IMR-90 (cell line): ENCODE results near the gene BCDIN3D.
A peak's percentile ranks its signal among the peaks of the same experiment; 100 is the strongest.

Experiments
- BHLHE40 ChIP-seq: fragments of 150-350 bp; IDR thresholded peaks from 2 replicates; pipeline ENCODE4 v1.6.1; 2016; ENCODE audit warnings: mild to moderate bottlenecking, low read depth, low read length
- CEBPB ChIP-seq: IDR thresholded peaks from 2 replicates; pipeline ENCODE4 v1.6.1; 2012; ENCODE audit warnings: low read depth, low read length, improper control_type of control experiment
- MAFK ChIP-seq: IDR thresholded peaks from 2 replicates; pipeline ENCODE4 v1.6.1; 2012; ENCODE audit warnings: low read depth, low read length, improper control_type of control experiment
- NFE2L2 ChIP-seq: fragments of 150-350 bp; IDR thresholded peaks from 2 replicates; pipeline ENCODE4 v1.6.1; 2016; ENCODE audit warnings: low read depth, mild to moderate bottlenecking, low read length
- POLR2A ChIP-seq: IDR thresholded peaks from 2 replicates; pipeline ENCODE4 v1.6.1; 2012; ENCODE audit warnings: mild to moderate bottlenecking, low read depth, low read length
- RAD21 ChIP-seq: IDR thresholded peaks from 2 replicates; pipeline ENCODE4 v1.6.1; 2012; ENCODE audit warnings: low read length, improper control_type of control experiment
- RCOR1 ChIP-seq: IDR thresholded peaks from 2 replicates; pipeline ENCODE4 v1.6.1; 2012; ENCODE audit warnings: mild to moderate bottlenecking, low read length, improper control_type of control experiment; ENCODE audit not compliant: insufficient replicate concordance
- RFX5 ChIP-seq: IDR thresholded peaks from 2 replicates; pipeline ENCODE4 v1.8.0; 2012; ENCODE audit warnings: low read depth, mild to moderate bottlenecking, low read length, moderate library complexity
- SMC3 ChIP-seq: fragments of 150-350 bp; IDR thresholded peaks from 2 replicates; pipeline ENCODE4 v1.6.1; 2016; ENCODE audit warnings: low read depth, mild to moderate bottlenecking, antibody characterized with exemption, low read length, moderate library complexity
- TF ChIP-seq, protein P1 (sequence below): conservative IDR thresholded peaks from 2 replicates; pipeline ENCODE4 v1.5.1; 2012; ENCODE audit warnings: mild to moderate bottlenecking, low read depth, low read length, improper control_type of control experiment
- TF ChIP-seq, protein P2 (sequence below): fragments of 150-350 bp; IDR thresholded peaks from 2 replicates; pipeline ENCODE4 v1.6.1; 2017; ENCODE audit warnings: mild to moderate bottlenecking, antibody characterized with exemption, low read length, low read depth

DNA sequence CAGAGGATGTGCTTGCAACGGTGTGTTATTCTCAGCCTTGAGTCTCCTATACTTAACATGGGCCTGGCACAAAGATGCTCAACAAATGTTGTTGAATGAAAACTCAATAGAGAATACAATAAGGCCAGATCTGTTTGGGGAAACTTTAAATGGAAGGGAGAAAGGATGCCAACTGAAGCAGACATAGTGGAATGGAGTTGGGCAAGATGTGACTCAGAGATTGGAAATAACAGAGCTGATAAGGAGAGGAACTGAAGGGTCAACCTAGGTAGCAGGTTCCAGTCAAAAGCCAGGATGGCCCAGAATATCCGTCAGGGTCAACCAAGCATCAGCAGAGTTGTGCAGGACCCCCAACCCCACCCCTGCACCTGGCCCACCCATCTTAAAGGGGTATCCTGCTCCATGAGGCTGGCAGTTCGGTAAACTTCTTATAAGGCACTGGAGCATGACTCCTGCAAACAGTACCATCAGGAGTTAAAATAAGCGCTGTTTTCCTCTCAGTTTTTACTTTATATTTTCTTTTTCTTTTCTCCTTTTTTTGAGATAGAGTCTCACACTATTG lies 1.1 kb upstream of the BCDIN3D start:
- TF ChIP-seq SMC3, result no peak
- no peak for TF ChIP-seq BHLHE40
- TF ChIP-seq, protein P1, sequence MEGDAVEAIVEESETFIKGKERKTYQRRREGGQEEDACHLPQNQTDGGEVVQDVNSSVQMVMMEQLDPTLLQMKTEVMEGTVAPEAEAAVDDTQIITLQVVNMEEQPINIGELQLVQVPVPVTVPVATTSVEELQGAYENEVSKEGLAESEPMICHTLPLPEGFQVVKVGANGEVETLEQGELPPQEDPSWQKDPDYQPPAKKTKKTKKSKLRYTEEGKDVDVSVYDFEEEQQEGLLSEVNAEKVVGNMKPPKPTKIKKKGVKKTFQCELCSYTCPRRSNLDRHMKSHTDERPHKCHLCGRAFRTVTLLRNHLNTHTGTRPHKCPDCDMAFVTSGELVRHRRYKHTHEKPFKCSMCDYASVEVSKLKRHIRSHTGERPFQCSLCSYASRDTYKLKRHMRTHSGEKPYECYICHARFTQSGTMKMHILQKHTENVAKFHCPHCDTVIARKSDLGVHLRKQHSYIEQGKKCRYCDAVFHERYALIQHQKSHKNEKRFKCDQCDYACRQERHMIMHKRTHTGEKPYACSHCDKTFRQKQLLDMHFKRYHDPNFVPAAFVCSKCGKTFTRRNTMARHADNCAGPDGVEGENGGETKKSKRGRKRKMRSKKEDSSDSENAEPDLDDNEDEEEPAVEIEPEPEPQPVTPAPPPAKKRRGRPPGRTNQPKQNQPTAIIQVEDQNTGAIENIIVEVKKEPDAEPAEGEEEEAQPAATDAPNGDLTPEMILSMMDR, result no peak
- no peak for TF ChIP-seq MAFK
- no peak for TF ChIP-seq POLR2A
- TF ChIP-seq NFE2L2, result no peak
- no peak for TF ChIP-seq RCOR1
- no peak for TF ChIP-seq RFX5
- TF ChIP-seq CEBPB, result peak; percentile 27; the same call in 1 of the 2 replicates
- TF ChIP-seq, protein P2, sequence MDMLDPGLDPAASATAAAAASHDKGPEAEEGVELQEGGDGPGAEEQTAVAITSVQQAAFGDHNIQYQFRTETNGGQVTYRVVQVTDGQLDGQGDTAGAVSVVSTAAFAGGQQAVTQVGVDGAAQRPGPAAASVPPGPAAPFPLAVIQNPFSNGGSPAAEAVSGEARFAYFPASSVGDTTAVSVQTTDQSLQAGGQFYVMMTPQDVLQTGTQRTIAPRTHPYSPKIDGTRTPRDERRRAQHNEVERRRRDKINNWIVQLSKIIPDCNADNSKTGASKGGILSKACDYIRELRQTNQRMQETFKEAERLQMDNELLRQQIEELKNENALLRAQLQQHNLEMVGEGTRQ, result no peak
- TF ChIP-seq RAD21, result no peak
